Lung (tissue), 12 donors: ENCODE data around the gene PTPN18. TPM values are rescaled to one million over a fixed set of nuclear protein-coding genes. Genes with fewer than 3 reads are reported as not detected.

Source experiments
- ATAC-seq: fragments of 200-7000 bp; cut with Tn5 transposase; one replicate; pipeline ENCODE4 v1.9.1; 2020; ENCODE audit warnings: moderate number of reproducible peaks; ENCODE audit not compliant: insufficient read depth, low FRiP score
- DNase-seq, 3 donors: peaks; one replicate each; pipeline ENCODE4 v3.0.0-alpha.2; 2013 to 2017
- H3K27ac ChIP-seq, 2 donors: one replicate each; pipeline ENCODE4 v1.5.1; 2013; ENCODE audit warnings: mild to moderate bottlenecking in 2 of 2, moderate library complexity in 2 of 2, control low read depth in 1 of 2, inconsistent platforms in 1 of 2, low read depth in 1 of 2, low read length in 1 of 2
- H3K27me3 ChIP-seq, 3 donors: one replicate each; pipeline ENCODE4 v1.5.1; 2013; ENCODE audit warnings: low read length in 2 of 3; ENCODE audit not compliant: control insufficient read depth in 3 of 3, insufficient read depth in 3 of 3
- H3K36me3 ChIP-seq, 4 donors: one replicate each; pipeline ENCODE4 v1.5.1; 2013; ENCODE audit warnings: low read length in 4 of 4, mild to moderate bottlenecking in 1 of 4, moderate library complexity in 1 of 4; ENCODE audit not compliant: control insufficient read depth in 4 of 4, insufficient read depth in 4 of 4
- H3K4me1 ChIP-seq, 5 donors: one replicate each; pipeline ENCODE4 v1.5.1; 2013; ENCODE audit warnings: low read length in 5 of 5, mild to moderate bottlenecking in 2 of 5, moderate library complexity in 1 of 5; ENCODE audit not compliant: control insufficient read depth in 5 of 5, insufficient read depth in 5 of 5
- H3K4me3 ChIP-seq: one replicate; pipeline ENCODE4 v1.5.1; 2013; ENCODE audit warnings: mild to moderate bottlenecking, control low read depth, moderate library complexity
- H3K9ac ChIP-seq, 2 donors: one replicate each; pipeline ENCODE4 v1.5.1; 2013; ENCODE audit warnings: low read length in 2 of 2, control low read depth in 1 of 2; ENCODE audit not compliant: insufficient read depth in 1 of 2
- H3K9me3 ChIP-seq, 4 donors: one replicate each; pipeline ENCODE4 v1.5.1; 2013; ENCODE audit warnings: low read length in 3 of 4, mild to moderate bottlenecking in 1 of 4, moderate library complexity in 1 of 4; ENCODE audit not compliant: control insufficient read depth in 4 of 4, insufficient read depth in 3 of 4
- CTCF ChIP-seq: IDR thresholded peaks from 2 replicates; pipeline ENCODE4 v1.5.1; 2012; ENCODE audit warnings: mild to moderate bottlenecking; ENCODE audit errors: control extremely low read depth, extremely low read depth
- whole genome bisulfite sequencing, 2 donors: extraction: QIAGEN DNeasy Blood & Tissue Kit; methylation state at CpG; one replicate each; pipeline ENCODE4 v1.1.7; 2013; 5-methylcytosine and 5-hydroxymethylcytosine counted together
- polyA plus RNA-seq, 2 donors: library from polyadenylated mRNA; stranded (reverse); fragments of 200-250 nt; gene quantifications; one replicate each; pipeline ENCODE4 v1.2.1, GENCODE V29; 2013
- total RNA-seq, 2 donors: library from RNA; depleted of rRNA in 1 of 2; stranded (reverse); fragments of >200 nt in 1 of 2; gene quantifications; one replicate each; pipeline ENCODE4 v1.2.1, GENCODE V29; 2014 to 2021
- donor health status: control.
- donor health status: control.
- donor health status: Bipolar disorder and iron deficiency.
- donor health status: healthy.
- donor health status: DM: yes; HTN: yes; CAD: no.

PTPN18 gene
- total and polyA plus RNA-seq, 4 donors = 29.2 to 88.3 (median 59.7) TPM

- Histone ChIP-seq H3K36me3 (peaks cover 0 to 21% (median 10%) of the 10 kb centered on the region in 4 donors), H3K27me3 (peaks cover 0 to 3% (median under 1%) of the 10 kb centered on the region in 3 donors), H3K4me3 (no peak overlapping the region), H3K9me3 (no peaks in the 10 kb centered on the region), H3K9ac (no peak overlapping the region), H3K4me1 (peaks cover 0 to 12% (median 0%) of the 10 kb centered on the region in 5 donors), H3K27ac (no peak overlapping the region)
- ATAC-seq (no peak), DNase-seq (no peak)
- no peak for TF ChIP-seq CTCF
- 79 to 83% methylated on average over 13 of the region's 13 CpGs for WGBS, 2 donors
These were observed 19.5 kb upstream of the PTPN18 start for GRCh38 chr2:130336150-130336876.

- Histone ChIP-seq H3K9me3 (no peaks in the 10 kb centered on the region), H3K27ac (no peak overlapping the region), H3K9ac (no peak overlapping the region), H3K36me3 (peaks cover 0 to 21% (median 10%) of the 10 kb centered on the region in 4 donors), H3K4me1 (peaks cover 0 to 15% (median 0%) of the 10 kb centered on the region in 5 donors), H3K27me3 (no peaks in the 10 kb centered on the region), H3K4me3 (no peak overlapping the region)
- TF ChIP-seq CTCF = no peak
- peak; percentile 90 to 96 (median 94) for DNase-seq
- ATAC-seq = peak; percentile 44
- 32 to 33% methylated on average over 29 of the region's 29 CpGs for WGBS, 2 donors
These were observed 18.8 kb upstream of the PTPN18 start for GRCh38 chr2:130336877-130337734.

- ATAC-seq (no peak), DNase-seq (no peak)
- Histone ChIP-seq H3K9me3 (no peaks in the 10 kb centered on the region), H3K9ac (no peak overlapping the region), H3K4me1 (peaks cover 0 to 15% (median 0%) of the 10 kb centered on the region in 5 donors), H3K27ac (no peak overlapping the region), H3K4me3 (no peak overlapping the region), H3K27me3 (no peaks in the 10 kb centered on the region), H3K36me3 (peaks cover 0 to 21% (median 12%) of the 10 kb centered on the region in 4 donors)
- no peak for TF ChIP-seq CTCF
- WGBS, 2 donors = 70 to 71% methylated on average over 8 of the region's 8 CpGs
These were observed 18.0 kb upstream of the PTPN18 start for GRCh38 chr2:130337735-130338325.
